ENCODE data around the gene ITPR1.

DNA sequence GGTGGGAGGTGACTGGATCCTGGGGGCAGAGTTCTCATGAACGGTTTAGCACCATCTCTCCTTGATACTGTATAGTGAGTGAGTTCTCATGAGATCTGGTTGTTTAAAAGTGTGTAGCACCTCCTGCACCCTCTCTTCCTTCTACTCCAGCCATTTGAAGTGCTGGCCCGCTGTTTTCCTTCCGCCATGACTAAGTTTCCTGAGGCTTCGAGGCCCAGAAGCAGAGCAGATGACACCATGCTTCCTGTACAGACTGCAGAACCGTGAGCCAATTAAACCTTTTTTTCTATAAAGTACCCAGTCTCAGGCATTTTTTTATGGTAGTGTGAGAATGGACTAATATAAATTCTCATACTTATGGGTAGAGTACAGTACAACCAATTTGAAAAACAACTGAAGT, 362.5 kb downstream of the ITPR1 start:
- no peak for TF ChIP-seq POLR2AphosphoS5 (IDR thresholded peaks at IDR 0.05; ENCODE audit: low read depth, low read length)
- no peak for TF ChIP-seq TAF1 (IDR thresholded peaks at IDR 0.05; ENCODE audit: borderline replicate concordance, insufficient read depth, low read length)
- TF ChIP-seq, protein P1, sequence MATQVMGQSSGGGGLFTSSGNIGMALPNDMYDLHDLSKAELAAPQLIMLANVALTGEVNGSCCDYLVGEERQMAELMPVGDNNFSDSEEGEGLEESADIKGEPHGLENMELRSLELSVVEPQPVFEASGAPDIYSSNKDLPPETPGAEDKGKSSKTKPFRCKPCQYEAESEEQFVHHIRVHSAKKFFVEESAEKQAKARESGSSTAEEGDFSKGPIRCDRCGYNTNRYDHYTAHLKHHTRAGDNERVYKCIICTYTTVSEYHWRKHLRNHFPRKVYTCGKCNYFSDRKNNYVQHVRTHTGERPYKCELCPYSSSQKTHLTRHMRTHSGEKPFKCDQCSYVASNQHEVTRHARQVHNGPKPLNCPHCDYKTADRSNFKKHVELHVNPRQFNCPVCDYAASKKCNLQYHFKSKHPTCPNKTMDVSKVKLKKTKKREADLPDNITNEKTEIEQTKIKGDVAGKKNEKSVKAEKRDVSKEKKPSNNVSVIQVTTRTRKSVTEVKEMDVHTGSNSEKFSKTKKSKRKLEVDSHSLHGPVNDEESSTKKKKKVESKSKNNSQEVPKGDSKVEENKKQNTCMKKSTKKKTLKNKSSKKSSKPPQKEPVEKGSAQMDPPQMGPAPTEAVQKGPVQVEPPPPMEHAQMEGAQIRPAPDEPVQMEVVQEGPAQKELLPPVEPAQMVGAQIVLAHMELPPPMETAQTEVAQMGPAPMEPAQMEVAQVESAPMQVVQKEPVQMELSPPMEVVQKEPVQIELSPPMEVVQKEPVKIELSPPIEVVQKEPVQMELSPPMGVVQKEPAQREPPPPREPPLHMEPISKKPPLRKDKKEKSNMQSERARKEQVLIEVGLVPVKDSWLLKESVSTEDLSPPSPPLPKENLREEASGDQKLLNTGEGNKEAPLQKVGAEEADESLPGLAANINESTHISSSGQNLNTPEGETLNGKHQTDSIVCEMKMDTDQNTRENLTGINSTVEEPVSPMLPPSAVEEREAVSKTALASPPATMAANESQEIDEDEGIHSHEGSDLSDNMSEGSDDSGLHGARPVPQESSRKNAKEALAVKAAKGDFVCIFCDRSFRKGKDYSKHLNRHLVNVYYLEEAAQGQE (IDR thresholded peaks at IDR 0.05; ENCODE audit: insufficient read depth in 1 of 2, low read depth in 2 of 2, low read length in 2 of 2): no peak
- TF ChIP-seq SIN3A (IDR thresholded peaks at IDR 0.05; ENCODE audit: borderline replicate concordance, insufficient read depth, low read length): no peak
- TF ChIP-seq FOXP2 (optimal IDR thresholded peaks at IDR 0.05; ENCODE audit: borderline replicate concordance, extremely low read depth, extremely low read length, insufficient read depth): no peak

All from PFSK-1 (cell line).